PC-9 (cell line): ENCODE measurements around the gene CDH15. TPM values are rescaled to one million over a fixed set of nuclear protein-coding genes. Genes with fewer than 3 reads are reported as not detected.

Experiments
- BruUV-seq: library from RNA; stranded (reverse); fragments of 400-500 nt; replicated peaks from 2 replicates; lab custom pipeline; 2021; lab: Mats Ljungman, UMichigan
- CTCF ChIA-PET: fragments of 300-600 bp; sonication (Branson Sonifier 250); formaldehyde crosslinking; loops from one replicate; lab custom pipeline; 2022; ENCODE audit warnings: antibody characterized with exemption; lab: Charles Lee
- POLR2A ChIA-PET: fragments of 300-600 bp; sonication (Branson Sonifier 250); formaldehyde crosslinking; loops from one replicate; lab custom pipeline; 2022; ENCODE audit warnings: antibody characterized with exemption; ENCODE audit not compliant: unreplicated experiment; lab: Charles Lee
- DNase-seq, 2 experiments: peaks; one replicate each; pipeline versions ENCODE4 v3.0.0 to v3.0.0-alpha.2; 2015 to 2022; ENCODE audit warnings: mixed read lengths in 1 of 2
- H2AFZ ChIP-seq: fragments of 200-600 bp; sonication (generic); 2 replicates; pipeline ENCODE4 v1.8.1; 2017; ENCODE audit warnings: antibody characterized with exemption
- H3F3A ChIP-seq: fragments of 200-600 bp; sonication (generic); 2 replicates; pipeline ENCODE4 v1.8.1; 2017; ENCODE audit warnings: antibody characterized with exemption, mild to moderate bottlenecking, low read depth; ENCODE audit not compliant: insufficient read depth
- H3K27ac ChIP-seq: fragments of 200-600 bp; sonication (generic); 2 replicates; pipeline ENCODE4 v1.6.1; 2016; ENCODE audit warnings: mixed run types
- H3K27me3 ChIP-seq: fragments of 200-600 bp; sonication (generic); 2 replicates; pipeline ENCODE4 v1.6.1; 2016; ENCODE audit warnings: low read depth, mixed run types; ENCODE audit not compliant: insufficient read depth
- H3K36me3 ChIP-seq: fragments of 200-600 bp; sonication (generic); 2 replicates; pipeline ENCODE4 v1.6.1; 2016; ENCODE audit warnings: low read depth, mixed run types
- H3K4me1 ChIP-seq: fragments of 200-600 bp; sonication (generic); replicated peaks from 2 replicates; pipeline ENCODE4 v1.6.1; 2016; ENCODE audit warnings: mixed run types; ENCODE audit not compliant: insufficient read depth
- H3K4me2 ChIP-seq: fragments of 200-600 bp; sonication (generic); 2 replicates; pipeline ENCODE4 v1.6.1; 2017; ENCODE audit warnings: mixed run types
- H3K4me3 ChIP-seq: fragments of 200-600 bp; sonication (generic); 2 replicates; pipeline ENCODE4 v1.6.1; 2016; ENCODE audit warnings: mixed run types
- H3K79me2 ChIP-seq: fragments of 200-600 bp; sonication (generic); 2 replicates; pipeline ENCODE4 v1.6.1; 2017; ENCODE audit warnings: low read depth, mixed run types
- H3K9me2 ChIP-seq: fragments of 200-600 bp; sonication (generic); 2 replicates; pipeline ENCODE4 v1.8.1; 2017; ENCODE audit warnings: mild to moderate bottlenecking; ENCODE audit not compliant: insufficient read depth
- H3K9me3 ChIP-seq: fragments of 200-600 bp; sonication (generic); 2 replicates; pipeline ENCODE4 v1.8.1; 2016; ENCODE audit warnings: low read depth; ENCODE audit not compliant: insufficient read depth
- H4K20me1 ChIP-seq: fragments of 200-600 bp; sonication (generic); 2 replicates; pipeline ENCODE4 v1.8.1; 2017; ENCODE audit not compliant: insufficient read depth
- CTCF ChIP-seq: fragments of 200-600 bp; sonication (generic); conservative IDR thresholded peaks from 2 replicates; pipeline ENCODE4 v1.6.1; 2017; ENCODE audit warnings: mixed run types, antibody characterized with exemption, mild to moderate bottlenecking, moderate library complexity
- EZH2 ChIP-seq: fragments of 200-600 bp; sonication (generic); IDR thresholded peaks from 2 replicates; pipeline ENCODE4 v1.8.0; 2017; ENCODE audit warnings: antibody characterized with exemption, low read depth
- intact Hi-C: fragments of 100-400 bp; cut with micrococcal nuclease; formaldehyde crosslinking; loops from one replicate; pipeline ENCODE4 v1.10.0; 2022; ENCODE audit not compliant: unreplicated experiment
- total RNA-seq: library from RNA; stranded (reverse); gene quantifications from 2 replicates; pipeline ENCODE4 v1.2.3, GENCODE V29; 2021

CDH15 gene
- total RNA-seq, 1 experiment from 2014 or later = not detected

- Histone ChIP-seq H3K4me2 (no peak overlapping the region), H3K4me1 (no peaks in the 10 kb centered on the region), H3K9me3 (no peaks in the 10 kb centered on the region), H3F3A (no peaks in the 10 kb centered on the region), H2AFZ (no peak overlapping the region), H3K36me3 (no peaks in the 10 kb centered on the region), H3K9me2 (no peaks in the 10 kb centered on the region), H3K27me3 (no peaks in the 10 kb centered on the region), H4K20me1 (no peaks in the 10 kb centered on the region; the same call in 1 of the 2 replicates), H3K79me2 (no peaks in the 10 kb centered on the region), H3K27ac (no peak overlapping the region), H3K4me3 (no peak overlapping the region)
- CTCF ChIA-PET = no interaction called here
- no peak for TF ChIP-seq EZH2
- TF ChIP-seq CTCF = no peak
- POLR2A ChIA-PET = no interaction called here
- no peak for DNase-seq
- BruUV-seq = no TSS peak
- intact Hi-C loops = no loop called here
Measured at GRCh38 chr16:89142474-89143195, 28.9 kb upstream of the CDH15 start.

GRCh38 chr16:89143201-89143741, 28.3 kb upstream of the CDH15 start:
- TF ChIP-seq CTCF (no peak), EZH2 (no peak)
- no TSS peak for BruUV-seq
- Histone ChIP-seq H3K4me2 (no peak overlapping the region), H3K79me2 (no peaks in the 10 kb centered on the region), H2AFZ (no peak overlapping the region), H3K27ac (no peak overlapping the region), H3K36me3 (no peaks in the 10 kb centered on the region), H3K9me3 (no peaks in the 10 kb centered on the region), H3F3A (no peaks in the 10 kb centered on the region), H3K4me1 (no peaks in the 10 kb centered on the region), H3K9me2 (no peaks in the 10 kb centered on the region), H4K20me1 (no peaks in the 10 kb centered on the region; the same call in 1 of the 2 replicates), H3K27me3 (no peaks in the 10 kb centered on the region), H3K4me3 (no peak overlapping the region)
- intact Hi-C loops = no loop called here
- no peak for DNase-seq
- POLR2A ChIA-PET = no interaction called here
- CTCF ChIA-PET = no interaction called here

GRCh38 chr16:89143911-89144675, 27.5 kb upstream of the CDH15 start:
- no peak for DNase-seq
- H3K9me3 ChIP-seq = no peaks in the 10 kb centered on the region
- H3K4me1 ChIP-seq = no peaks in the 10 kb centered on the region
- H4K20me1 ChIP-seq = no peaks in the 10 kb centered on the region
- H3K9me2 ChIP-seq = no peaks in the 10 kb centered on the region
- H3K36me3 ChIP-seq = no peaks in the 10 kb centered on the region
- no peaks in the 10 kb centered on the region for H3F3A ChIP-seq
- TF ChIP-seq EZH2 (no peak), CTCF (no peak)
- BruUV-seq = no TSS peak
- H3K79me2 ChIP-seq = no peaks in the 10 kb centered on the region
- H3K4me3 ChIP-seq = no peak overlapping the region
- no peak overlapping the region for H3K27ac ChIP-seq
- ChIA-PET CTCF (no interaction called here), POLR2A (no interaction called here)
- H3K4me2 ChIP-seq = no peak overlapping the region
- H2AFZ ChIP-seq = no peak overlapping the region
- intact Hi-C loops = no loop called here
- no peaks in the 10 kb centered on the region for H3K27me3 ChIP-seq
